Fibroblast of pulmonary artery (primary cell): ENCODE data around the gene TRPV4.
A peak's percentile ranks its signal among the peaks of the same experiment; 100 is the strongest.

ENCODE experiments used
- DNase-seq: peaks from one replicate; pipeline ENCODE4 v3.0.0-alpha.2; 2010; ENCODE audit warnings: low read depth
- H3K4me3 ChIP-seq: replicated peaks from 2 replicates; pipeline ENCODE4 v1.5.1; 2011; ENCODE audit warnings: low read depth, mild to moderate bottlenecking, control low read depth, low read length, moderate library complexity
- TF ChIP-seq, protein P1 (sequence below): IDR thresholded peaks from 2 replicates; pipeline ENCODE4 v1.5.1; 2011; ENCODE audit warnings: mild to moderate bottlenecking, control low read depth, low read length, inconsistent platforms; ENCODE audit errors: missing control alignments

Gene TRPV4

DNA sequence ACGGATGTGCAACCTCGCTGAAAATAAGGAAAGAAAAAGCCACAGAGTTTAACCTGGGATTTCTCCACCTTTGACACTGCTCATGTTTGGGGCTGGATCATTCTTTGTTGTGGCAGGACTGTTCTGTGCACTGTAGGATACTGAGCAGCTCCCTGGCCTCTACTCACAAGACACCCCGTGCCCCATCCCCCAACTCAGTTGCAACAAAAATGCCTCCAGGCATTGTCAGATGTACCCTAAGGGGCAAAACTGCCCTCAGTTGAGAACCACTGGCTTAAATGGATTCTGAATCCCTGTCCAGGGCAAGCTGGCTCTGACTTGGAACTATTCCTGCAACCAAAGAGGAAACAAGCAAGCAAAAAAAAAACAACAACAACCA, 45.0 kb upstream of the TRPV4 start:
- H3K4me3 ChIP-seq = no peak overlapping the region
- TF ChIP-seq, protein P1, sequence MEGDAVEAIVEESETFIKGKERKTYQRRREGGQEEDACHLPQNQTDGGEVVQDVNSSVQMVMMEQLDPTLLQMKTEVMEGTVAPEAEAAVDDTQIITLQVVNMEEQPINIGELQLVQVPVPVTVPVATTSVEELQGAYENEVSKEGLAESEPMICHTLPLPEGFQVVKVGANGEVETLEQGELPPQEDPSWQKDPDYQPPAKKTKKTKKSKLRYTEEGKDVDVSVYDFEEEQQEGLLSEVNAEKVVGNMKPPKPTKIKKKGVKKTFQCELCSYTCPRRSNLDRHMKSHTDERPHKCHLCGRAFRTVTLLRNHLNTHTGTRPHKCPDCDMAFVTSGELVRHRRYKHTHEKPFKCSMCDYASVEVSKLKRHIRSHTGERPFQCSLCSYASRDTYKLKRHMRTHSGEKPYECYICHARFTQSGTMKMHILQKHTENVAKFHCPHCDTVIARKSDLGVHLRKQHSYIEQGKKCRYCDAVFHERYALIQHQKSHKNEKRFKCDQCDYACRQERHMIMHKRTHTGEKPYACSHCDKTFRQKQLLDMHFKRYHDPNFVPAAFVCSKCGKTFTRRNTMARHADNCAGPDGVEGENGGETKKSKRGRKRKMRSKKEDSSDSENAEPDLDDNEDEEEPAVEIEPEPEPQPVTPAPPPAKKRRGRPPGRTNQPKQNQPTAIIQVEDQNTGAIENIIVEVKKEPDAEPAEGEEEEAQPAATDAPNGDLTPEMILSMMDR = no peak
- DNase-seq = no peak

DNA sequence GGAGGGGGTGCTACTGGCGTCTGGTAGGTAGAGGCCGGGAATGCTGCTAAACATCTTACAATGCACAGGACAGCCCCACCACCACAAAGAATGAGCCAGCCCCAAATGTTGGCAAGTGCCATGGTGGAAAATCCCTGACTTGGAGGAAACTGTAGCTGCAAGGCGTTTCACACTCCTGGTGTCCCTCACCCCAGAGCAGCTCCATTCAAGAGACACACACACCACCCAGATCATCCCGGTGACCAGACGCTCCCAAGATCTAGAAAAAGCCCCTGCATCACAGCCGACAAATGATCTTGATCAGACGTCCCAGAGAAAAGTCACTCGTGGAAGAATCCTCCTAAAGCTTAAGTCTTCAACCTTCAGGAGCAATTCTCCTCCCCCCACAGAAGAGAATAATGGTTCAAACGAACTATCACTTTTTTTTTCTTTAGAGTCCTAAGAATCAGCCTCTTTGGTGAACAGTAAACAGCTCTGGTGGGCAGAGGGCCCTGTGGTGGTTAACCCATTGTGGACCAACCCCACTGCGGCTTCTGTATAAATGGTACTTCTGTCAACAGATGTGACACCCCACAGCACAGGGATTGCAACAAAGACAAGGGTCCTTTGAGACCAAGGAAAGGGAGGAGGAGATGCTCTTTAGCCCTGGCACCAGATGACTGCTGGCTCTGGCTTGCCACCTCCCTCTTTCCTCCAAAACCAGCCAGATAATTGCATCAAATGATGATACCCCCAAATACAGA, 44.5 kb upstream of the TRPV4 start:
- no peak for DNase-seq
- TF ChIP-seq, protein P1 = no peak
- H3K4me3 ChIP-seq = no peak overlapping the region

DNA sequence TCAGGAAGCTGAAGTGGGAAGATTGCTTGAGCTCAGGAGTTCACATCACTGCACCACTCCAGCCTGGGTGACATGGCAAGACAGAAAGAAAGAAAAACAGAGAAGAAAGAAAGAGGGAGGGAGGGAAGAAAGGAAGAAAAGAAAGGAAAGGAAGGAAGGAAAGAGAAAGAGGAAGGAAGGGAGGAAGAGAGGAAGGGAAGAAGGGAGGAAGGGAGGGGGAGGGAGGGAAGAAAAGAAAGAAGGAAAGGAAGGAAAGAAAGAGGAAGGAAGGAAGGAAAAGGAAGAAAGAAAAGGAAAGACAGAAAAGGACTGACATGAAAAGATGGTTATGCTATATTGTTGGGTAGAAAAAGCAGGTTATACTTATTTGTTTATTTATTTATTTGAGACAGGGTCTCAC, 43.2 kb upstream of the TRPV4 start:
- H3K4me3 ChIP-seq = no peak overlapping the region
- DNase-seq = no peak
- TF ChIP-seq, protein P1 = no peak

DNA sequence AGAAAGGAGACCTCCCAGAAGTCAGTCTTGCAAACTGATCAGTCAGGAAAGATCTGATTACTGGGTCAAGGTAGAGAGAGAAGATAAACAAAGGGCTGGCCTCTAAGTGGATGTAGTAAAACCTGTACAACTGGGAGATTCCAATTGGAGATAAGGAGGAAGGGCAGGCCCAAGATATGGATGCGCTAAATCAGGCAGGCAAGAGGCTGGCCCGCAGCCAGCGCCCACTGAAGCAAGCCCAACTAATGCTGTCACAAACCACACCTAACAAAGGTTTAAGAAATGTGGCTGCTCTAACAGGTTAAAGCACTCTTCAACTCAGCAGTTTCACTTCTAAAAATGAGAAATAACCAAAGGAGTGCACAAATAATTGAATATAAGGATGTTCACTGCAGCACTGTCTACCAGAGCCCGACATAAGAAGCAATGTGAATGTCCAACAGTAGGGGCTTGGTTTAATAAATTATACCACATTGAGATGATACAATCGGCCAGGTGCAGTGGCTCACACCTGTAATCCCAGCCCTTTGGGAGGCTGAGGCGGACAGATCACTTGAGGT, 42.5 kb upstream of the TRPV4 start:
- TF ChIP-seq, protein P1 = no peak
- no peak overlapping the region for H3K4me3 ChIP-seq
- no peak for DNase-seq

DNA sequence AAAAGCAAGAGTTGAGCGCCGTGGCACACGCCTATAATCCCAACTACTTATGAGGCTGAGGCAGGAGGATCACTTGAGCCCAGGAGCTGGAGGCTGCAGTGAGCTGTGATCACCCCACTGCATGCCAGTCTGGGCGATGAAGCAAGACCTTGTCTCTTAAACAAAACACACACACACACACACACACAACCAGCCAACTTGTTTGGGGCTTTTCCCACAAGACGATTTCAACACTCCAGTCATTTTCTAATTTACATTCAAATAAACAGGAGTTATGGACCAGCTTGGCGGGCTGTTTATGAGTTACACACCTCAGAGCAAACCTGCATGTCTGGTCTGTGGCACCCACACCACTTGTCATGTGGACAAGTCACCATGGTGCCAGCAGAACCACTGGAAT, 40.5 kb upstream of the TRPV4 start:
- TF ChIP-seq, protein P1 = no peak
- H3K4me3 ChIP-seq = no peak overlapping the region
- peak; percentile 54 for DNase-seq

DNA sequence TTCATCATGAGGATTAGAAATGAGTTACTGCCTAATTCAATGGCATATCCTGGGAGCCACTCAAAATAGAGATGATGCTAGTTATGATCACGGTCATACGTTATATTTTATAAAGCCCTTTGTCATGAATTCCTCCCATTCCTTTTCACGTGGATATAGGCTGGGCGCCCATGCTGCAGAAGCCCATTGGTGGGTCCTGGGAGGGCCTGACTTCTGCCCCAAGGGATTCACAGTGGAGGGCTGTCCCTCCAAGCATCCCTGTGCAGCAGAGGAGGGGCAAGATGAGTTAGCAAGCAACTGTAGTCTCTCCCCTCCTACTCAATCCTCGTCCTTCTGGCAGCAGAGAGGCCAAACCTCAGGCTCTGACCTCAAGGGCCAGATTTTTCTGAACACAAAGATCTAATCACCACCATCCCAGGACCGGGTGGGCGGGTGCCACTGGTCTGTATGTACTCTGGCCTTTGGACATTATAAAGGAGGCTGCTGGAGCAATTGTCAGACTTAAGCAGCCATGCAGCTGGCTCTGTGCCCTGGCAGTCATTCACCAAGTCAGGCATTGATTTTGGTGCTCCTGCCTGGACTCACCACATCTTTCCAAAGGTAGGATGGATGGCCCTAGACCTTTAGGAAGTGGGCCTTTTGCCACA, 38.6 kb upstream of the TRPV4 start:
- no peak for DNase-seq
- TF ChIP-seq, protein P1 = no peak
- H3K4me3 ChIP-seq = no peak overlapping the region

DNA sequence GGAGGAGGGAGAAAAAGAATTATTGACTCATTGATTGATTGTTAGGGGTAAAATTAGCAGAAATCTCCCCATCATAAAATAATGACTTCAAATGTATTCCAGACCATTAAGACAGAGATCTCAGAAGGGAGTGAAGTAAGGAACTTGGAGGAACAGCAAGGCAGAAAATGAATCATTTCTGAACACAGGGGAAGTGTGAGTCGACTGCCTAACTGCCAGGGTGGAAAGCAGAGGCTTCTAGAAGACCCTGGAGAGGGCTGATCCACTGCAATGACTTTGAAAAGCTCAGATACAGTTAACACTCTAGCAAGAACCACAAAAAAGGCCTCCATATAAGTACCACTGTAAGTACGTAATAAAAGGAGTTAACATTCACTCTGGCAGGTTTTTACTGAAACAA, 37.5 kb upstream of the TRPV4 start:
- DNase-seq = peak; percentile 32
- H3K4me3 ChIP-seq = no peak overlapping the region
- TF ChIP-seq, protein P1 = no peak
